H1 (cell line): Measurements from ENCODE around the gene ACSL3. TPM values are rescaled to one million over a fixed set of nuclear protein-coding genes. Genes with fewer than 3 reads are reported as not detected.

ENCODE experiments used
- CTCF ChIA-PET: fragments of 300-600 bp; sonication (Branson Sonifier 250); formaldehyde crosslinking; loops from one replicate; lab custom pipeline; 2021; ENCODE audit not compliant: partially characterized antibody; lab: Charles Lee
- POLR2A ChIA-PET: fragments of 300-600 bp; sonication (Branson Sonifier 250); formaldehyde crosslinking; loops from one replicate; lab custom pipeline; 2021; ENCODE audit warnings: inconsistent platforms; ENCODE audit not compliant: partially characterized antibody; lab: Charles Lee
- DNase-seq, 2 experiments: peaks; one replicate each; pipeline versions ENCODE4 v3.0.0 to v3.0.0-alpha.2; 2010 to 2022; ENCODE audit warnings: low spot score in 2 of 2, low read depth in 1 of 2, mixed read lengths in 1 of 2
- FAIRE-seq: peaks from 2 replicates; lab custom pipeline; 2011; peaks lifted over from hg19 to GRCh38; lab: Jason Lieb, UNC
- H2AFZ ChIP-seq: 2 replicates; pipeline ENCODE4 v1.8.1; 2012; ENCODE audit warnings: low read length, inconsistent platforms
- H2AK5ac ChIP-seq: 2 replicates; pipeline ENCODE4 v1.6.1; 2013; ENCODE audit warnings: low read depth, low read length
- H2BK120ac ChIP-seq: replicated peaks from 2 replicates; pipeline ENCODE3; 2013; ENCODE audit warnings: low read depth, low read length, inconsistent platforms
- H2BK12ac ChIP-seq: 2 replicates; pipeline ENCODE4 v1.6.1; 2013; ENCODE audit warnings: low read depth, low read length
- H2BK15ac ChIP-seq: 2 replicates; pipeline ENCODE4 v1.6.1; 2013; ENCODE audit warnings: low read length
- H2BK20ac ChIP-seq: 2 replicates; pipeline ENCODE4 v1.6.1; 2013; ENCODE audit warnings: low read length
- H2BK5ac ChIP-seq: 2 replicates; pipeline ENCODE4 v1.6.1; 2013; ENCODE audit warnings: low read depth, low read length
- H3K14ac ChIP-seq: 2 replicates; pipeline ENCODE4 v1.6.1; 2013; ENCODE audit warnings: inconsistent platforms; ENCODE audit not compliant: insufficient read length
- H3K18ac ChIP-seq: 2 replicates; pipeline ENCODE4 v1.6.1; 2013; ENCODE audit warnings: low read length; ENCODE audit errors: extremely low read depth
- H3K23ac ChIP-seq: 2 replicates; pipeline ENCODE4 v1.6.1; 2013; ENCODE audit warnings: inconsistent platforms; ENCODE audit not compliant: insufficient read length
- H3K23me2 ChIP-seq: 2 replicates; pipeline ENCODE4 v1.6.1; 2013; ENCODE audit warnings: low read depth, low read length
- H3K27ac ChIP-seq: 2 replicates; pipeline ENCODE4 v1.6.1; 2011; ENCODE audit warnings: low read depth, low read length, inconsistent platforms
- H3K27me3 ChIP-seq, 4 experiments: replicated peaks in 1 of 4; 1 replicate in 1 of 4; 2 replicates in 3 of 4; pipeline versions ENCODE4 v1.6.1 to v1.8.1; 2011 to 2013; ENCODE audit warnings: low read length in 3 of 4, mild to moderate bottlenecking in 3 of 4, inconsistent platforms in 2 of 4, mixed read lengths in 2 of 4, moderate library complexity in 1 of 4; ENCODE audit not compliant: control insufficient read depth in 3 of 4, insufficient read depth in 3 of 4; ENCODE audit errors: extremely low read depth in 1 of 4
- H3K36me3 ChIP-seq, 4 experiments: 2 replicates each; pipeline versions ENCODE4 v1.6.1 to v1.8.1; 2011 to 2013; ENCODE audit warnings: mild to moderate bottlenecking in 4 of 4, low read length in 3 of 4, moderate library complexity in 2 of 4, control low read depth in 1 of 4, inconsistent platforms in 1 of 4; ENCODE audit not compliant: insufficient read depth in 4 of 4, control insufficient read depth in 2 of 4
- H3K4ac ChIP-seq: replicated peaks from 2 replicates; pipeline ENCODE3; 2013; ENCODE audit warnings: low read length, low read depth, mixed read lengths, inconsistent platforms; ENCODE audit not compliant: insufficient read length
- H3K4me1 ChIP-seq, 4 experiments: replicated peaks in 1 of 4; 1 replicate in 1 of 4; 2 replicates in 3 of 4; pipeline versions ENCODE4 v1.6.1 to v1.8.1; 2011 to 2013; ENCODE audit warnings: low read length in 3 of 4, inconsistent platforms in 2 of 4, mixed read lengths in 1 of 4; ENCODE audit not compliant: insufficient read depth in 4 of 4, control insufficient read depth in 3 of 4
- H3K4me2 ChIP-seq, 2 experiments: 2 replicates each; pipeline versions ENCODE4 v1.6.1 to v1.8.1; 2011 to 2013; ENCODE audit warnings: low read depth in 2 of 2, low read length in 2 of 2, control low read depth in 1 of 2, inconsistent platforms in 1 of 2, mild to moderate bottlenecking in 1 of 2; ENCODE audit not compliant: insufficient read depth in 1 of 2
- H3K4me3 ChIP-seq, 4 experiments: fragments of 200-600, 300-600 bp in 1 of 4; sonication (generic), shearing (Covaris generic), sonication (Bioruptor Twin) in 1 of 4; 2 replicates each; pipeline versions ENCODE4 v1.5.1 to v1.8.1; 2011 to 2016; ENCODE audit warnings: low read length in 4 of 4, low read depth in 3 of 4, control low read depth in 2 of 4, inconsistent platforms in 2 of 4, mild to moderate bottlenecking in 2 of 4, mixed read lengths in 1 of 4, moderate library complexity in 1 of 4; ENCODE audit not compliant: insufficient read depth in 2 of 4; ENCODE audit errors: extremely low read depth in 1 of 4
- H3K56ac ChIP-seq: replicated peaks from 2 replicates; pipeline ENCODE3; 2013; ENCODE audit warnings: low read depth, mild to moderate bottlenecking, mixed read lengths, low read length, inconsistent platforms; ENCODE audit not compliant: insufficient read length
- H3K79me1 ChIP-seq: 2 replicates; pipeline ENCODE4 v1.6.1; 2013; ENCODE audit warnings: low read depth, low read length, control low read depth
- H3K79me2 ChIP-seq, 2 experiments: 2 replicates each; pipeline versions ENCODE4 v1.6.1 to v1.8.1; 2012 to 2013; ENCODE audit warnings: low read length in 2 of 2, mild to moderate bottlenecking in 2 of 2, inconsistent platforms in 1 of 2; ENCODE audit not compliant: insufficient read depth in 2 of 2, control insufficient read depth in 1 of 2
- H3K9ac ChIP-seq, 4 experiments: replicated peaks in 1 of 4; 1 replicate in 1 of 4; 2 replicates in 3 of 4; pipeline versions ENCODE4 v1.6.1 to v1.8.1; 2011 to 2013; ENCODE audit warnings: low read depth in 3 of 4, low read length in 3 of 4, control low read depth in 2 of 4, mild to moderate bottlenecking in 2 of 4, moderate library complexity in 2 of 4, inconsistent platforms in 1 of 4; ENCODE audit errors: extremely low read depth in 1 of 4
- H3K9me3 ChIP-seq, 2 experiments: 2 replicates each; pipeline versions ENCODE4 v1.6.1 to v1.8.1; 2012 to 2013; ENCODE audit warnings: mild to moderate bottlenecking in 2 of 2, moderate library complexity in 2 of 2, control low read depth in 1 of 2, inconsistent platforms in 1 of 2, low read depth in 1 of 2, low read length in 1 of 2, mixed read lengths in 1 of 2; ENCODE audit not compliant: insufficient read depth in 2 of 2
- H4K20me1 ChIP-seq, 2 experiments: replicated peaks in 1 of 2; 2 replicates each; pipeline versions ENCODE3 to v1.8.1; 2011 to 2013; ENCODE audit warnings: inconsistent platforms in 2 of 2, low read length in 2 of 2, mild to moderate bottlenecking in 1 of 2; ENCODE audit not compliant: insufficient read depth in 2 of 2, control insufficient read depth in 1 of 2
- H4K5ac ChIP-seq: 2 replicates; pipeline ENCODE4 v1.6.1; 2013; ENCODE audit warnings: low read length, low read depth, mixed read lengths, inconsistent platforms; ENCODE audit not compliant: insufficient read length
- H4K8ac ChIP-seq: 2 replicates; pipeline ENCODE4 v1.8.0; 2013; ENCODE audit warnings: mild to moderate bottlenecking, moderate library complexity, low read length, inconsistent platforms; ENCODE audit not compliant: insufficient read depth; ENCODE audit errors: extremely low read depth
- H4K91ac ChIP-seq: replicated peaks from 2 replicates; pipeline ENCODE3; 2013; ENCODE audit warnings: low read length, mixed read lengths, inconsistent platforms; ENCODE audit not compliant: insufficient read length
- WGBS, 2 experiments: shearing (Covaris generic) in 1 of 2; methylation state at CpG; one replicate each; pipeline versions ENCODE4 v1.1.6 to v1.1.7; 2013 to 2015; ENCODE audit warnings: low lambda C conversion rate in 2 of 2, mixed read lengths in 2 of 2, inconsistent platforms in 1 of 2, low coverage in 1 of 2, missing lambda C conversion rate in 1 of 2; ENCODE audit not compliant: insufficient replicate concordance in 2 of 2, insufficient coverage in 1 of 2, insufficient read length in 1 of 2; ENCODE audit errors: extremely low coverage in 1 of 2, missing lambda C conversion rate in 1 of 2; 5-methylcytosine and 5-hydroxymethylcytosine counted together
- polyA plus RNA-seq, 7 experiments: library from polyadenylated mRNA; depleted of rRNA in 3 of 7; stranded (reverse) in 5 of 7; unstranded in 2 of 7; fragments of >200 nt in 5 of 7; fragments of 200-250 nt in 2 of 7; gene quantifications; 1 replicate in 5 of 7; 2 replicates in 1 of 7; 4 replicates in 1 of 7; pipeline versions ENCODE4 v1.2.1 to v1.2.3, GENCODE V29; 2011 to 2013; ENCODE audit warnings: missing spikeins in 2 of 7, mixed read lengths in 2 of 7
- total RNA-seq: library from RNA; stranded (reverse); fragmentation: NEBNext Ultra II Directional; extraction: Animal tissue kit (Norgen Biotek cat#: 25700); gene quantifications from 2 replicates; pipeline ENCODE4 v1.2.1, GENCODE V29; 2021

Gene ACSL3
- total and polyA plus RNA-seq, 2 of the 8 experiments (the other 6 are each of a cell fraction or from before 2014, with no cell fraction given) = 37.5 to 98.1 TPM

DNA sequence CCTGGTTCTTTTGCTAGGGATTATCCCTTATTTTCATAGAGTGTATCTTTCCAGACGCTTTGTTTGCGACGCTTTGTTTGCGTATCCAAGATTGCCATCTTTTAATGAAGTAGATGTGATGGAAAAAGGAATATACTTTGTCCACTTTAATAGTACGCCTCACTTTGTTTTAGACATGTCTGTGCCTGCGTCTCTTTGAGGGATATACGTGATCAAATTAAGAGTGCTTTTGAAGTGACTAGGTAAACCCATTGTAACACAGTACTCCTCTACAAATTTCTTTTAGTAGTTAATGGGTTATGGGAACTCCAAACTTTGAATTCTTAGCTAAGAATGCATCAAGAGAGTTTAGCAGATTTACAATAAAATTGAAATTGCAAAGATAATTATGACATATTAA lies 27.9 kb downstream of the ACSL3 start:
- ChIA-PET CTCF (interaction anchor here (0.9 to 1.6 kb wide), 2 partner anchors 16 to 197 kb away, joined by 3 to 4 read pairs; no protein-coding TSS in a partner anchor), POLR2A (no interaction called here)
- Histone ChIP-seq H3K14ac (no peak overlapping the region), H4K91ac (no peak overlapping the region), H2BK120ac (no peak overlapping the region), H3K4me1 (peaks cover 0 to 7% (median 3%) of the 10 kb centered on the region in 4 experiments; a peak in 3 of 7 replicates), H3K9ac (no peak overlapping the region), H3K79me2 (peaks cover 8 to 100% of the 10 kb centered on the region in 2 experiments; a peak in 3 of 4 replicates), H3K27me3 (no peaks in the 10 kb centered on the region), H3K4me3 (no peak overlapping the region), H2BK15ac (no peak overlapping the region), H4K8ac (no peak overlapping the region), H4K5ac (no peak overlapping the region), H3K9me3 (no peaks in the 10 kb centered on the region), H3K18ac (no peak overlapping the region), H3K23me2 (no peaks in the 10 kb centered on the region), H3K4ac (no peak overlapping the region), H3K79me1 (no peaks in the 10 kb centered on the region; the same call in 1 of the 2 replicates), H2AK5ac (no peak overlapping the region), H4K20me1 (peaks cover 2 to 16% of the 10 kb centered on the region in 2 experiments), H2BK5ac (no peak overlapping the region), H2AFZ (no peak overlapping the region), H3K27ac (no peak overlapping the region), H2BK12ac (no peak overlapping the region), H3K23ac (no peak overlapping the region), H3K56ac (no peak overlapping the region), H2BK20ac (no peak overlapping the region), H3K4me2 (no peak overlapping the region), H3K36me3 (0 out of 8 replicates have a peak, but pooled peaks cover 0 to 3% (median 0%) of the 10 kb centered on the region in 4 experiments)
- 92% methylated on average over 7 of the region's 7 CpGs; no CpG with 5 or more reads in 1 of the 2 experiments for WGBS, 2 experiments
- no peak for FAIRE-seq
- DNase-seq = no peak
